HAP-1 (cell line): ENCODE data around the gene KRT6C.
"Not testable (repeated sequence)": the region's sequence is repeated elsewhere in the genome, so short reads cannot be mapped to it uniquely, and the experiment has no call there.

Source experiments
- DNase-seq, 2 experiments: peaks; one replicate each; pipeline ENCODE4 v3.0.0-alpha.2; 2016 to 2020; ENCODE audit warnings: low spot score in 2 of 2
- H3K27me3 ChIP-seq: fragments of 250-450 bp; sonication (Bioruptor Pico); 2 replicates; pipeline ENCODE4 v1.5.1; 2020; ENCODE audit warnings: low read depth, mild to moderate bottlenecking, moderate library complexity
- H3K36me3 ChIP-seq: fragments of 250-450 bp; sonication (Bioruptor Pico); replicated peaks from 2 replicates; pipeline ENCODE4 v1.5.1; 2020; ENCODE audit warnings: mild to moderate bottlenecking
- H3K4me1 ChIP-seq: fragments of 250-450 bp; sonication (Bioruptor Pico); 2 replicates; pipeline ENCODE4 v1.5.1; 2020; ENCODE audit warnings: mild to moderate bottlenecking
- H3K4me3 ChIP-seq: fragments of 250-450 bp; sonication (Bioruptor Pico); 2 replicates; pipeline ENCODE4 v1.5.1; 2020; ENCODE audit warnings: mild to moderate bottlenecking, moderate library complexity
- H3K9me3 ChIP-seq: fragments of 250-450 bp; sonication (Bioruptor Pico); 2 replicates; pipeline ENCODE4 v1.5.1; 2020; ENCODE audit warnings: mild to moderate bottlenecking, moderate library complexity
- in situ Hi-C: fragments of 300-500 bp; cut with MboI; formaldehyde crosslinking; loops from 3 replicates; pipeline ENCODE4 v1.14.3; 2020; ENCODE audit warnings: low sequenced_read_pairs, inconsistent platforms, mixed read lengths

Gene KRT6C

DNA sequence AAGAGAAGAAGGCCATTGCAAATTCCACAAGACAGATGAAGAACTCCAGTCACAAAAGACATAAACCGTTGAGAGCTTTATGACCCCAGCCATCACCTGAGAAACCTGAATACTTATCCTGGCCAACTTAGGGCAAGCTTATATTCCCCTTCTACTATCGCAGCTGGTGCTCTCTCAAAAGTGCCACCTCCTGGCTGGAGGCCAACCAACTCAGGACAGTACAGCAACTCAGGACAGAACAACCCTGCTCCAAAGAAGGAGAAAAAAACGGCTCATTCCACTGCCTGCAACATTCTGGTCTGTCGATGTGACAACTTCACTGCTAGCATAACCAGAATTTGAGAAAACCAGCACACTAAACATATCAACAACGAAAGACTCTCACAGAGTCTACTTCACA, 11.9 kb downstream of the KRT6C start:
- H3K36me3 ChIP-seq: no peaks in the 10 kb centered on the region
- H3K4me3 ChIP-seq: no peak overlapping the region
- no peak for DNase-seq
- in situ Hi-C loops: no loop called here
- no peaks in the 10 kb centered on the region for H3K27me3 ChIP-seq
- no peaks in the 10 kb centered on the region for H3K4me1 ChIP-seq
- no peaks in the 10 kb centered on the region for H3K9me3 ChIP-seq

DNA sequence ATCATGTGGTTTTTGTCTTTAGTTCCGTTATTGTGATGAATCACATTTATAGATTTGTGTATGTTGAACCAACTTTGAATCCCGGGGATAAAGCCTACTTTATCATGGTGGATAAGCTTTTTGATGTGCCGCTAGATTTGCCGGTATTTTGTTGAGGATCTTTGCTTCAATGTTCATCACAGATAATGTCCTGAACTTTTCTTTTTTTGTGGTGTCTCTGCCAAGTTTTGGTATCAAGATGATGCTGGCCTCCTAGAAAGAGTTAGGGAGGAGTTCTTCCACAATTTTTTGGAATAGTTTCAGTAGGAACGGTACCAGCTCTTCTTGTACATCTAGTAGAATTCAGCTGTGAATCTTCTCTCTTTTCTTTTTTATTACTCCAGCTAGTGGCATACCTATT, 14.7 kb downstream of the KRT6C start:
- DNase-seq: no peak
- Histone ChIP-seq H3K4me3 (no peak overlapping the region), H3K9me3 (no peaks in the 10 kb centered on the region), H3K36me3 (no peaks in the 10 kb centered on the region), H3K4me1 (peaks cover 7% of the 10 kb centered on the region), H3K27me3 (no peaks in the 10 kb centered on the region)
- in situ Hi-C loops: no loop called here

DNA sequence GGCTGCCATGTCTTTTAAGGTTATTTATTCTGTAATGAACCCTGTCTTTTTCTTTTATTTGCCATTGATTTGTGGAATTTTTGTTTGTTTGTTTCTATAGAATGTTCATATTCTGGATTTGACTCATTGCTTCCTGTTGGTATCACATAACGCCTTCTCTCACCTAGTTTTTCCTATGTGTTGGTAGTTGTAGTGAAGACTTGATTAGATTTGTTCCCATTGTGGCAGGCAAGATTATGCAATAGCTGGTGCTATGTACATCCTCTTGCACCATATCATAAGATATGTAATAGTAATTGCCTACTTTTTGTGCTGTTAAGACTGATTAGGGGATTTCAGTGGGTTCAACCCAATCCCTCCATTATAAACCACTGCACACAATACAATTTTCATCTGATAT, 17.8 kb downstream of the KRT6C start:
- no peaks in the 10 kb centered on the region for H3K9me3 ChIP-seq
- H3K27me3 ChIP-seq: no peaks in the 10 kb centered on the region
- peaks cover 7% of the 10 kb centered on the region for H3K4me1 ChIP-seq
- H3K4me3 ChIP-seq: no peak overlapping the region
- no peaks in the 10 kb centered on the region for H3K36me3 ChIP-seq
- no peak for DNase-seq
- in situ Hi-C loops: no loop called here

DNA sequence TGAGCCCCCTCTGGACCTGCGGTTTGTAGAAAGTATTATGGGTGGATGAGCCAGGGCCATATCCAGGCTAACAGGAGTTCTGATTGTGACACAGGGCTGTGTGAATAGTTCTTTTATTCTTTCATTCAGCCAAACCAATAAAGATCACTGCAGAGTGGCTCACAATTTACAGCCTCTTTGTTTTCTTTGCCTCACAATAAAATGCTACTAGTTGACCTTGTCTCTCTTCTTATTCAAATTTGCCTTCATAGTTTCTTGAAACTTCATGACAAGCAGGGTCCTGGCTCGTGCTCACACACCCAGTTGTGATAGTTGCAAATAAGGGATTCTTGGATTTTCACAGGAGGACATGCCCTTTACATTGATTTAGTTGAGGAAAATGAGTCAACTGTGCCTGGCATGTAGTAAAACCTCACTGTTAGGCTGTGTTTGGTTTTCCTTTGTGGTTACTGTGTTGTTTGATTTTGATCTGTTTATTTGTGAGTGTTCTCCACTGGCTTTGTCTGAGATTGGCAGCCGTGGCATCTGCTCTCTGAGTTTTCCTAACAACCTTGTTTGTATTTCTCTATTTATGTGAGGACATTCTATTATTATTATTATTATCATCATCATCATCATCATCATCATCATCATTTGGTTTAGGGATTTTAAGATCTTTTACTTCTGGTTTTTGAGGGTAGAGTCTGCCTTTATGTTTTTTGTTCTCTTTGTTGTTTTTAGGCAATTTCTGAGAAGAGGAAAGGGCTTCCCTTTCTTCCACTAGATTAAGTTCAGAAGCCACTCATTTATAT, 19.0 kb downstream of the KRT6C start:
- no peaks in the 10 kb centered on the region for H3K9me3 ChIP-seq
- in situ Hi-C loops: no loop called here
- H3K36me3 ChIP-seq: no peaks in the 10 kb centered on the region
- no peak overlapping the region for H3K4me3 ChIP-seq
- H3K4me1 ChIP-seq: peaks cover 7% of the 10 kb centered on the region
- no peaks in the 10 kb centered on the region for H3K27me3 ChIP-seq
- DNase-seq: peak; percentile 62 to 93

DNA sequence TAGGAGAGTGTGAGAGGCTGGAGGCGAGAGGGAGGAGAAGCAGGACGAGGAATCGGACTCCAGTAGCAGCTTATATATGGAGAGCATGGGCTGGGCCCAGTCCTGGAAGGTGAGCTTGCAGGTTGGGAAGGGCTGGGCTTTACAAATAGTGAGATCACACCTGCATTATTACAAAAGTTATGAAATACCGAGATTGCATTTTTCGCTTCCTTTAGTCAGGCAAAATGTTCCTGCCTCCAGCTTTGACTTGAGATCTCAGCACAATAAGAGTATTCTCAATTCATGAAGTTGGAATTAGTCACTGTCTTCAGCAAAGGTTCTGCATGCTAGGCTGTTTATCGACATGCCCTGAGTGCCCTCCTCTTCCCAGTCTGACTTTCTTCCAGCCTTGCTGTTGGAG, 21.5 kb downstream of the KRT6C start, which contains the start of gene KRT6B:
TSS of gene KRT6B (minus strand) at position 46 of the 400 bp plus-strand sequence. CDS start 68 bp downstream, outside the sequence.
- Histone ChIP-seq H3K9me3 (no peaks in the 10 kb centered on the region), H3K27me3 (no peaks in the 10 kb centered on the region), H3K36me3 (no peaks in the 10 kb centered on the region), H3K4me1 (peaks cover 7% of the 10 kb centered on the region), H3K4me3 (no peak within 1 kb of the TSS)
- in situ Hi-C loops: no loop called here
- DNase-seq: no peak

DNA sequence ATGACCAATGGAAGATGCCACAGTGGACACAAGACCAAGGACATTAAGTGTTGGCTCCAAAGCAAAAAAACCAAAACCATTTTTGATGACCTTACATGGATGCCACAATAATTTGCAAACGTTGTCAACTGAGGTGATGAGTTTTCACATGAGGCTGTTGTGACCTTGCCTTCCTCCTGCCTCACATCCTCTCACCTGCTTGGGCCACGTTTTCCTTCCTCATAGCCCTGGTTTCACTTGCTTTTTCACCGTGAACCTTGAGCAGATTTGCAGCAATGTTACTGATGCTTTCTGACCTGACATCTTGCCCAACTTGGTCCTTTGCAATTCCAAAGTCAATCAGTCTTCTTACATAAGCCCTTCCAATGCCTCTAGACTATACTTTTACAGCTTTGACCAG, 25.4 kb downstream of the KRT6C start:
- no peak overlapping the region for H3K4me3 ChIP-seq
- in situ Hi-C loops: no loop called here
- no peaks in the 10 kb centered on the region for H3K4me1 ChIP-seq
- no peaks in the 10 kb centered on the region for H3K36me3 ChIP-seq
- DNase-seq: no peak
- no peaks in the 10 kb centered on the region; the same call in 1 of the 2 replicates for H3K27me3 ChIP-seq
- no peaks in the 10 kb centered on the region for H3K9me3 ChIP-seq

DNA sequence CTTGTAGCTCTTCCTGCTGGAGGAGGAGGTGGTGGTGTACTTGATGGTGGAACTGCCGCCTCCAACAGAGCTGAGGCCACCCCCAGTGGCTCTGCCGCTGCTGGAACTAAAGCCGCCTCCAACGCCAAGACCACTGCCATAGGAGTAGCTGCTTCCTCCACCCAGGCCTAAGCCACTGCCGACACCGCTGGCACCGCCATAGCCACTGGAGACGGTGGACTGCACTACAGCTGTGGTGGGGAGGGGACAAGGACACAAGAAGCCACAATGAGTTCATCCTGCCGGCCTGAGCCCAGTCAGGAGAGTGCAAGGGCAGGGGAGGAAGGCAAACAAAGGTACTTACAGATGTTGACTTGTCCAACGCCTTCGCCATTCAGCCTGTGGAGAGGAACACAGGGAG, 26.4 kb downstream of the KRT6C start:
- H3K4me1 ChIP-seq, H3K27me3 ChIP-seq, in situ Hi-C loops: not testable (repeated sequence)

DNA sequence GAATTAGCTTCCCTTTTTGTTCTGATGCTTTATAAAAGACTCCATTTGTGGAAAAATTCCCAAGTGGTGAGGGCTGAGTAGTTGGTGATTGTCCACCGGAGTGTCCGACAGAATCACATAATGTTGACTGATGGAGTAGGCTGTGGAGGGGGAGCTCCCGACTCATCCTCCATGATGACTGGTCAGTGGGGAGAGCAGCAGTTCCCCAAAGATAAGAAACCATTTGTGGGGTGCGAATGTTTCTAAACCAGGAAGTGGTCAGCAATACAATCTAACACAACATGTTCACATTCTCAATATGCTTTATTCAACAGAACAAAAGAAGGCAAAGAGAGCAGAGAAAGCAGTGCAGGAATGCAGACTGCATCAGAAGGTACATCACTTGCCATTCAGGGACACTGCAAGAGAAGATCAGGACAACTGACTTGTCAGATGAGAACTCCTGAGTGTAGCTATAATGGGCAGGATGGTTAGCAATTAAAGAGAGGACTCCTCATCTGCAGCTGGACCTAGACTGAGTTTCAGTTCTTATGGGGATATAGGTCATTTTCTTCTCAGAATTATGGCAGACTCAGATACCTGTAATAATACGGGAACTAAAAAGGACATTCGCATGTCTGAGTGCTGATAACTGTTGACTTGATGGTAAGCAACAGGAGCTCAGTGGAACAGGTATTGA, 27.1 kb downstream of the KRT6C start:
- Histone ChIP-seq H3K27me3 (peaks cover 2% of the 10 kb centered on the region; the same call in 1 of the 2 replicates), H3K36me3 (no peaks in the 10 kb centered on the region), H3K4me1 (no peaks in the 10 kb centered on the region), H3K4me3 (no peak overlapping the region), H3K9me3 (no peaks in the 10 kb centered on the region)
- in situ Hi-C loops: no loop called here
- DNase-seq: no peak

More for the DNA sequence above, 26.4 kb downstream of the KRT6C start:
- H3K36me3 ChIP-seq, DNase-seq, H3K9me3 ChIP-seq, H3K4me3 ChIP-seq: not testable (repeated sequence)

DNA sequence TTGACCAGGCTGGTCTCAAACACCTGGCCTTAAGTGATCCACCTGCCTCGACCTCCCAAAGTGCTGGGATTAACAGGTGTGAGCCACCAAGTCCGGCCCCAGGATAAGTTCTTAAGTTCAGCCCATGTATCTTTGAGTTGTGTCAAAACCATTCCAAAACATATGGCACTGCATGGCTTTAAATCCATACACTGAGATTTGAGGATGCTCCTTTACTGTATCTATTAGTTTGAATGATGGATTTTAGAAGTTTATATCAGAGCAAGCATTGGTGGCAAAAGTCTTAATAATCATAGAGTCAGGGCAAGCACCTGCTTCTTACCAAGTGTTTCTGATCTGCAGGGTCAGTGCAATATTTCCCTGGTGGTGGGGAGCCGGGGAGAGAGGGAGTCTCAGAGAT, 27.7 kb downstream of the KRT6C start:
- Histone ChIP-seq H3K27me3 (peaks cover 2% of the 10 kb centered on the region; the same call in 1 of the 2 replicates), H3K4me3 (no peak overlapping the region), H3K36me3 (no peaks in the 10 kb centered on the region), H3K4me1 (no peaks in the 10 kb centered on the region), H3K9me3 (no peaks in the 10 kb centered on the region)
- DNase-seq: no peak
- in situ Hi-C loops: no loop called here

DNA sequence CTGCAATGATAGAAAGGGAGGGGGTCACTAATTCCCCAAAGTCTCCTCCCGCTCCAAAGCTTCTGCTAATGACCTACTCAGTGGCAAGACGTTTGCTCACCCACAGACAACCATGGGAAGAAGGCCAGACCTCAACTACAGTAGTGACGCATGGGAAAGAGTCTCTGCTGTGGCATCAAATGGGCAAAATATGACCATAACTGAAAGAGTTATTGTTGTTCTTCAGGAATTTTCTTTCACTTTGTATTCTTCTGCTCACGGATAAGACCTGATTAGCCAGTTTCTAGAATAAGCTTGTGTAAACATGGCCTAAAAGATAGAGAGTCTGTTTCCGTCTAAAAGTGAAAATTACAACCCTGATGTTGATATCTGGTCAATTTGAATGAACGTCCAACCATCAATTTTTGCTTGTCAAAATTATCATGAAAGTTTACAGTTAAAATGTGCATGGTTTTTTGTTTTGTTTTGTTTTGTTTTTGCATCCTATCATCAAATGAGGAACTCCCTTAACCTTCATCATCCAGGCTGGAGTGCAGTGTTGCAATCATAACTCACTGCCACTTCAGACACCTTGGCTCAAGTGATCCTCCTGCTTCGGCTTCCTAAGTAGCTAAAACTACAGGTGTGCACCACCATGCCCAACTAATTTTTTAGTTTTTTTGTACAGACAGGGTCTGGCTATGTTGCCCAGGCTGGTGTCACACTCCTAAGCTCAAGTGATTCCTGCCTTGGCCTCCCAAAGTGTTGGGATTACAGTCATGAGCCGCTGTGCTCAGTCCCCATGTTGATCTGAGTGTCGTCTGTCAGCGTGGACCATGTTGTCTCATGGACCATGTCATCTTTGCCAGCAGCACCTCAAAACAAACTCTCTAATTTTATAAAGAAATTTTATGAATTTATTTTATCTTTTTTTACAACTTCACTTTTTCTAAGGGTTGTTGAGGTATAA, 28.7 kb downstream of the KRT6C start:
- Histone ChIP-seq H3K4me1 (no peaks in the 10 kb centered on the region), H3K27me3 (peaks cover 2% of the 10 kb centered on the region; the same call in 1 of the 2 replicates), H3K9me3 (no peaks in the 10 kb centered on the region), H3K4me3 (no peak overlapping the region), H3K36me3 (no peaks in the 10 kb centered on the region)
- in situ Hi-C loops: no loop called here
- DNase-seq: no peak

DNA sequence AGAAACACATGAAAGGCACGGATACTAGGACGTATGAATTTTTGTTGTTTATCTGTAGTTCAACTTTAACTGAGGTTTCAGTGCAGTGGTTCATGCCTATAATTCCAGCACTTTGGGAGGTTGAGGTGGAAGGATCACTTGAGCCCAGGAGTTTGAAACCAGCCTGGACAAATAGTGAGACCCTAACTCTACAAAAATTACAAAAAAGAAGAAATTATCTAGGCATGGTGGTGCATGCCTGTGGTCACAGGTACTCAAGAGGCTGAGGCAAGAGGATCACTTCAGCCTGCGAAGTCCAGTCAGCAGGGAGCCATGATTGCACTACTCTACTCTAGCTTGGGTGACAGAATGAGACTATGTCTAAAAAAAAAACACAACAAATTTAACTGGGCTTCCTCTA, 29.6 kb downstream of the KRT6C start:
- Histone ChIP-seq H3K36me3 (no peaks in the 10 kb centered on the region), H3K9me3 (no peaks in the 10 kb centered on the region), H3K27me3 (peaks cover 2% of the 10 kb centered on the region; the same call in 1 of the 2 replicates), H3K4me1 (no peaks in the 10 kb centered on the region), H3K4me3 (no peak overlapping the region)
- in situ Hi-C loops: no loop called here
- DNase-seq: no peak

DNA sequence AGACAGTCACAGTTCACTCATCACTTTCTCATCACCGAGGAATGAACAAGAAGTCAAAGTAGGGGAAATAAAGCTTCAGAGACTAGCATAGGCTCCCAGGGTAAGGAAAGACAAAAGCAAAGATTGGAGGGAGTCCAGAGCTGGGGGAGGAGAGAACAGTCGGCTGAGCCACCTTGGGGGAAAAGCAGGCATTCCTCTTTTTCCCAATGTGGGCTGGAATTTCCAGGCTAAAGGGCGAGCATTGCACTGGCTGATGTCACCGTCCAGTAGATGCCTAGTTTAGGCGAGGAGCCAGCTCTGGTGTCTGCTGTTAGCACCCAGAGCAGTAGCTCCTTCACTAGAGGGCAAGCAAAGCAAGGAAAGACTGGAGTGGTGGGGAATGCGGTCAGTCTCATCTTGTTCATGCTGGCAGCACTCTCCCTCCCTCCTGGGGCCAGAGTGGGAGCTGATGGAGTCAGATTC, 31.0 kb downstream of the KRT6C start:
- H3K4me3 ChIP-seq: no peak overlapping the region
- H3K36me3 ChIP-seq: no peaks in the 10 kb centered on the region
- in situ Hi-C loops: no loop called here
- peaks cover 2% of the 10 kb centered on the region; the same call in 1 of the 2 replicates for H3K27me3 ChIP-seq
- DNase-seq: no peak
- H3K9me3 ChIP-seq: no peaks in the 10 kb centered on the region
- H3K4me1 ChIP-seq: no peaks in the 10 kb centered on the region

DNA sequence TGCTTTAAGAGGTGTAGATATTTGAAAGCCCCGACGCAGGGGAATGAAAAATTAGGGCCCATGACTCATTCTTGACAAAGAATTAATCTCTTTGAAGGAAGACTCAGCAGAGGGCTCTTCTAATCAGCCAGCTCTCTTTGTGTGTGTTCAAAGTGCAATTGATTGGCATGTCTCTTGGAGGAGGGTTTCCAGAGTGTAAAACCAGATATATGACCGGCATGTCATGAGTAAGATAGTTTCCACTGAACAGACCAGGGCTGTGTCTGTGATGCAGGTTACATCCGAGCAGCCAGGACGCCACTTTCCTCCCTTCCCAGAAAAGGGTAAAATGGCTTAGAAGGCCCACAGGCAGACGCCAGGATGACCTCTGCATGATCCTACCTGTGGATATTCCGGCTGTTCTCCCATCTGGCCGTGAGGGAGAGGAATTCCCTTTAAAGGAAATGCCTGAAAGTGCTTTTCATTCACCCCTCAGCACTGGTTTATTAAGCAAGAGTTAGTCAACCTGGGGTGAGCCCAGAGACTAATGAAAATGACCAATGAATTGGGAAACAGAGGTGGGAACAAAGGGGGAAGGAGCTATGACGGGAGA, 32.2 kb downstream of the KRT6C start:
- no peak overlapping the region for H3K4me3 ChIP-seq
- no peak for DNase-seq
- peaks cover 2% of the 10 kb centered on the region; the same call in 1 of the 2 replicates for H3K27me3 ChIP-seq
- in situ Hi-C loops: no loop called here
- H3K9me3 ChIP-seq: no peaks in the 10 kb centered on the region
- no peaks in the 10 kb centered on the region for H3K36me3 ChIP-seq
- H3K4me1 ChIP-seq: no peaks in the 10 kb centered on the region
